Measurements from ENCODE around the gene EPHB2.

GRCh38 chr1:22778862-22779520, 68.4 kb downstream of the EPHB2 start:
- TF ChIP-seq CTCF (IDR thresholded peaks at IDR 0.05) (no peak), POLR2A (IDR thresholded peaks at IDR 0.05) (no peak)

Data from testis (tissue), 2 donors.